OCI-LY1 (cell line): ENCODE data around the gene MXD1.

Experiments
- H2AFZ ChIP-seq: fragments of 200-600 bp; sonication (generic), shearing (Covaris generic); 2 replicates; pipeline ENCODE4 v1.6.0; 2014; ENCODE audit warnings: antibody characterized with exemption, mild to moderate bottlenecking, low read length
- H3F3A ChIP-seq: fragments of 200-600 bp; sonication (generic), shearing (Covaris generic); 2 replicates; pipeline ENCODE4 v1.6.0; 2014; ENCODE audit warnings: mild to moderate bottlenecking, antibody characterized with exemption, low read length, moderate library complexity; ENCODE audit not compliant: insufficient read depth
- H3K27ac ChIP-seq: fragments of 200-600 bp; sonication (generic); 2 replicates; pipeline ENCODE4 v1.5.1; 2014; ENCODE audit warnings: low read length, mixed run types, mild to moderate bottlenecking, low read depth; ENCODE audit not compliant: poor library complexity, severe bottlenecking
- H3K27me3 ChIP-seq: fragments of 200-600 bp; sonication (generic); 2 replicates; pipeline ENCODE4 v1.6.0; 2014; ENCODE audit warnings: antibody characterized with exemption, mild to moderate bottlenecking, low read length, moderate library complexity; ENCODE audit not compliant: insufficient read depth
- H3K36me3 ChIP-seq: fragments of 200-600 bp; sonication (generic); 2 replicates; pipeline ENCODE4 v1.6.1; 2014; ENCODE audit warnings: mild to moderate bottlenecking, antibody characterized with exemption, low read length, moderate library complexity, mixed read lengths; ENCODE audit not compliant: insufficient read depth
- H3K4me1 ChIP-seq: fragments of 200-600 bp; sonication (generic); 2 replicates; pipeline ENCODE4 v1.5.1; 2014; ENCODE audit warnings: mild to moderate bottlenecking, low read length, moderate library complexity; ENCODE audit not compliant: insufficient read depth, severe bottlenecking
- H3K4me2 ChIP-seq: fragments of 200-600 bp; sonication (generic), shearing (Covaris generic); 2 replicates; pipeline ENCODE4 v1.6.1; 2014; ENCODE audit warnings: low read length
- H3K4me3 ChIP-seq: fragments of 200-600 bp; sonication (generic); 2 replicates; pipeline ENCODE4 v1.5.1; 2014; ENCODE audit warnings: low read length, low read depth, mild to moderate bottlenecking, mixed read lengths; ENCODE audit not compliant: poor library complexity, severe bottlenecking
- H3K79me2 ChIP-seq: fragments of 200-600 bp; shearing (Covaris generic); 2 replicates; pipeline ENCODE4 v1.6.1; 2016; ENCODE audit warnings: mixed run types, low read length, mixed read lengths; ENCODE audit not compliant: insufficient read depth
- H3K9ac ChIP-seq: fragments of 200-600 bp; sonication (generic), shearing (Covaris generic); 2 replicates; pipeline ENCODE4 v1.6.1; 2014; ENCODE audit warnings: mild to moderate bottlenecking, low read length, mixed read lengths
- H3K9me2 ChIP-seq: fragments of 200-600 bp; sonication (generic), shearing (Covaris generic); 2 replicates; pipeline ENCODE4 v1.6.1; 2014; ENCODE audit warnings: low read depth, mild to moderate bottlenecking, low read length, mixed read lengths
- H3K9me3 ChIP-seq: fragments of 200-600 bp; shearing (Covaris generic); 2 replicates; pipeline ENCODE4 v1.6.1; 2014; ENCODE audit warnings: low read length, mixed read lengths
- H4K20me1 ChIP-seq: fragments of 200-600 bp; sonication (generic), shearing (Covaris generic); 2 replicates; pipeline ENCODE4 v1.6.0; 2016; ENCODE audit warnings: mild to moderate bottlenecking, low read length; ENCODE audit not compliant: insufficient read depth
- CTCF ChIP-seq: fragments of 200-600 bp; sonication (generic), shearing (Covaris generic); IDR thresholded peaks from 2 replicates; pipeline ENCODE4 v1.5.1; 2017; ENCODE audit warnings: mild to moderate bottlenecking, antibody characterized with exemption, low read length, moderate library complexity, mixed read lengths
- EZH2 ChIP-seq: fragments of 200-600 bp; sonication (generic), shearing (Covaris generic); IDR thresholded peaks from 2 replicates; pipeline ENCODE4 v1.8.0; 2017; ENCODE audit warnings: borderline replicate concordance, mixed run types, mild to moderate bottlenecking, antibody characterized with exemption, low read length, moderate library complexity, mixed read lengths

Gene MXD1

GRCh38 chr2:69985688-69986087 is 70.8 kb downstream of the MXD1 start:
- no peaks in the 10 kb centered on the region for H3K4me1 ChIP-seq
- H3K9ac ChIP-seq: no peak overlapping the region
- no peaks in the 10 kb centered on the region for H3K36me3 ChIP-seq
- H4K20me1 ChIP-seq: no peaks in the 10 kb centered on the region
- H3K27ac ChIP-seq: no peak overlapping the region
- no peaks in the 10 kb centered on the region for H3F3A ChIP-seq
- H3K9me2 ChIP-seq: no peaks in the 10 kb centered on the region
- no peak for TF ChIP-seq EZH2
- no peak for TF ChIP-seq CTCF
- no peaks in the 10 kb centered on the region for H3K27me3 ChIP-seq
- H3K79me2 ChIP-seq: no peaks in the 10 kb centered on the region
- H3K9me3 ChIP-seq: no peaks in the 10 kb centered on the region
- no peak overlapping the region for H3K4me2 ChIP-seq
- H3K4me3 ChIP-seq: no peak overlapping the region
- no peak overlapping the region for H2AFZ ChIP-seq

GRCh38 chr2:69986691-69987090 is 71.8 kb downstream of the MXD1 start:
- H3K4me1 ChIP-seq: no peaks in the 10 kb centered on the region
- H3K4me3 ChIP-seq: no peak overlapping the region
- no peaks in the 10 kb centered on the region for H4K20me1 ChIP-seq
- no peaks in the 10 kb centered on the region for H3K27me3 ChIP-seq
- H3K9ac ChIP-seq: no peak overlapping the region
- H3K79me2 ChIP-seq: no peaks in the 10 kb centered on the region
- H3K9me3 ChIP-seq: no peaks in the 10 kb centered on the region
- no peak overlapping the region for H3K4me2 ChIP-seq
- H3K36me3 ChIP-seq: no peaks in the 10 kb centered on the region
- no peak overlapping the region for H2AFZ ChIP-seq
- H3K9me2 ChIP-seq: no peaks in the 10 kb centered on the region
- H3F3A ChIP-seq: no peaks in the 10 kb centered on the region
- no peak overlapping the region for H3K27ac ChIP-seq
- TF ChIP-seq CTCF (no peak), EZH2 (no peak)

- Histone ChIP-seq H3K4me2 (no peak overlapping the region), H2AFZ (no peak overlapping the region), H4K20me1 (no peaks in the 10 kb centered on the region), H3K27me3 (no peaks in the 10 kb centered on the region), H3K79me2 (no peaks in the 10 kb centered on the region), H3K9me3 (no peaks in the 10 kb centered on the region), H3K36me3 (0 out of 2 replicates have a peak, but pooled peaks cover 1% of the 10 kb centered on the region), H3K4me3 (no peak overlapping the region), H3K4me1 (no peaks in the 10 kb centered on the region), H3K9me2 (no peaks in the 10 kb centered on the region), H3K27ac (no peak overlapping the region), H3K9ac (no peak overlapping the region), H3F3A (no peaks in the 10 kb centered on the region)
- TF ChIP-seq EZH2 (no peak), CTCF (no peak)
Observed at GRCh38 chr2:69988086-69988635, 73.3 kb downstream of the MXD1 start.
